Erythroblast (primary cell): Measurements from ENCODE around the gene FHIP1A.

Source experiments
- GATA1 ChIP-seq: IDR thresholded peaks from 2 replicates; pipeline ENCODE4 v1.6.1; 2011; ENCODE audit warnings: low read depth, mild to moderate bottlenecking, control low read depth, low read length, moderate library complexity
- POLR2A ChIP-seq: IDR thresholded peaks from 2 replicates; pipeline ENCODE4 v1.6.1; 2011; ENCODE audit warnings: mild to moderate bottlenecking, low read length

- TF ChIP-seq POLR2A, result no peak
- no peak for TF ChIP-seq GATA1
These were observed 32.4 kb upstream of the FHIP1A start for GRCh38 chr4:151376540-151376939.
